ENCODE measurements around the gene APOBEC3A.

DNA sequence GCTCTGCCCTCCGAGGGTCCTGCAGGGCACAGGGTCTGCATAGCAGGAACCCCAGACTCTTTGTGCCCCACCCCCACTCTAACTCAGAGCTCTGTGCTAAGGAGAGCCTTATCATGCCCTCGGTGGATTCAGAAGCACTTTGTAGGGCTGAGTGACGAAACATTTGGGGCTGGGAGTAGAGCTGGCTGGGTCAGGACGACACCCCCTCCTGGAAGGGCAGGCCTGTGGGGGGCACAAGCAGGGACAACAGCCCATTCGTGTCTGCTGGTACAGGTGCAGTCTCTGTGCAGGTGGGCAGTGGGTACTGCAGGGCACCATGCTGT lies 8.9 kb downstream of the APOBEC3A start:
- TF ChIP-seq, protein P1, sequence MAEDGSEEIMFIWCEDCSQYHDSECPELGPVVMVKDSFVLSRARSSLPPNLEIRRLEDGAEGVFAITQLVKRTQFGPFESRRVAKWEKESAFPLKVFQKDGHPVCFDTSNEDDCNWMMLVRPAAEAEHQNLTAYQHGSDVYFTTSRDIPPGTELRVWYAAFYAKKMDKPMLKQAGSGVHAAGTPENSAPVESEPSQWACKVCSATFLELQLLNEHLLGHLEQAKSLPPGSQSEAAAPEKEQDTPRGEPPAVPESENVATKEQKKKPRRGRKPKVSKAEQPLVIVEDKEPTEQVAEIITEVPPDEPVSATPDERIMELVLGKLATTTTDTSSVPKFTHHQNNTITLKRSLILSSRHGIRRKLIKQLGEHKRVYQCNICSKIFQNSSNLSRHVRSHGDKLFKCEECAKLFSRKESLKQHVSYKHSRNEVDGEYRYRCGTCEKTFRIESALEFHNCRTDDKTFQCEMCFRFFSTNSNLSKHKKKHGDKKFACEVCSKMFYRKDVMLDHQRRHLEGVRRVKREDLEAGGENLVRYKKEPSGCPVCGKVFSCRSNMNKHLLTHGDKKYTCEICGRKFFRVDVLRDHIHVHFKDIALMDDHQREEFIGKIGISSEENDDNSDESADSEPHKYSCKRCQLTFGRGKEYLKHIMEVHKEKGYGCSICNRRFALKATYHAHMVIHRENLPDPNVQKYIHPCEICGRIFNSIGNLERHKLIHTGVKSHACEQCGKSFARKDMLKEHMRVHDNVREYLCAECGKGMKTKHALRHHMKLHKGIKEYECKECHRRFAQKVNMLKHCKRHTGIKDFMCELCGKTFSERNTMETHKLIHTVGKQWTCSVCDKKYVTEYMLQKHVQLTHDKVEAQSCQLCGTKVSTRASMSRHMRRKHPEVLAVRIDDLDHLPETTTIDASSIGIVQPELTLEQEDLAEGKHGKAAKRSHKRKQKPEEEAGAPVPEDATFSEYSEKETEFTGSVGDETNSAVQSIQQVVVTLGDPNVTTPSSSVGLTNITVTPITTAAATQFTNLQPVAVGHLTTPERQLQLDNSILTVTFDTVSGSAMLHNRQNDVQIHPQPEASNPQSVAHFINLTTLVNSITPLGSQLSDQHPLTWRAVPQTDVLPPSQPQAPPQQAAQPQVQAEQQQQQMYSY (CRISPR knock-in tag; IDR thresholded peaks at IDR 0.05) = no peak
- TF ChIP-seq, protein P2, sequence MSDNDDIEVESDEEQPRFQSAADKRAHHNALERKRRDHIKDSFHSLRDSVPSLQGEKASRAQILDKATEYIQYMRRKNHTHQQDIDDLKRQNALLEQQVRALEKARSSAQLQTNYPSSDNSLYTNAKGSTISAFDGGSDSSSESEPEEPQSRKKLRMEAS (CRISPR knock-in tag; IDR thresholded peaks at IDR 0.05) = no peak
- TF ChIP-seq, protein P3, sequence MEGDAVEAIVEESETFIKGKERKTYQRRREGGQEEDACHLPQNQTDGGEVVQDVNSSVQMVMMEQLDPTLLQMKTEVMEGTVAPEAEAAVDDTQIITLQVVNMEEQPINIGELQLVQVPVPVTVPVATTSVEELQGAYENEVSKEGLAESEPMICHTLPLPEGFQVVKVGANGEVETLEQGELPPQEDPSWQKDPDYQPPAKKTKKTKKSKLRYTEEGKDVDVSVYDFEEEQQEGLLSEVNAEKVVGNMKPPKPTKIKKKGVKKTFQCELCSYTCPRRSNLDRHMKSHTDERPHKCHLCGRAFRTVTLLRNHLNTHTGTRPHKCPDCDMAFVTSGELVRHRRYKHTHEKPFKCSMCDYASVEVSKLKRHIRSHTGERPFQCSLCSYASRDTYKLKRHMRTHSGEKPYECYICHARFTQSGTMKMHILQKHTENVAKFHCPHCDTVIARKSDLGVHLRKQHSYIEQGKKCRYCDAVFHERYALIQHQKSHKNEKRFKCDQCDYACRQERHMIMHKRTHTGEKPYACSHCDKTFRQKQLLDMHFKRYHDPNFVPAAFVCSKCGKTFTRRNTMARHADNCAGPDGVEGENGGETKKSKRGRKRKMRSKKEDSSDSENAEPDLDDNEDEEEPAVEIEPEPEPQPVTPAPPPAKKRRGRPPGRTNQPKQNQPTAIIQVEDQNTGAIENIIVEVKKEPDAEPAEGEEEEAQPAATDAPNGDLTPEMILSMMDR (IDR thresholded peaks at IDR 0.05) = no peak
- TF ChIP-seq SP1 (CRISPR knock-in tag; conservative IDR thresholded peaks at IDR 0.05) = no peak
- TF ChIP-seq, protein P4, sequence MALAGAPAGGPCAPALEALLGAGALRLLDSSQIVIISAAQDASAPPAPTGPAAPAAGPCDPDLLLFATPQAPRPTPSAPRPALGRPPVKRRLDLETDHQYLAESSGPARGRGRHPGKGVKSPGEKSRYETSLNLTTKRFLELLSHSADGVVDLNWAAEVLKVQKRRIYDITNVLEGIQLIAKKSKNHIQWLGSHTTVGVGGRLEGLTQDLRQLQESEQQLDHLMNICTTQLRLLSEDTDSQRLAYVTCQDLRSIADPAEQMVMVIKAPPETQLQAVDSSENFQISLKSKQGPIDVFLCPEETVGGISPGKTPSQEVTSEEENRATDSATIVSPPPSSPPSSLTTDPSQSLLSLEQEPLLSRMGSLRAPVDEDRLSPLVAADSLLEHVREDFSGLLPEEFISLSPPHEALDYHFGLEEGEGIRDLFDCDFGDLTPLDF (CRISPR knock-in tag; IDR thresholded peaks at IDR 0.05) = no peak
- TF ChIP-seq, protein P5, sequence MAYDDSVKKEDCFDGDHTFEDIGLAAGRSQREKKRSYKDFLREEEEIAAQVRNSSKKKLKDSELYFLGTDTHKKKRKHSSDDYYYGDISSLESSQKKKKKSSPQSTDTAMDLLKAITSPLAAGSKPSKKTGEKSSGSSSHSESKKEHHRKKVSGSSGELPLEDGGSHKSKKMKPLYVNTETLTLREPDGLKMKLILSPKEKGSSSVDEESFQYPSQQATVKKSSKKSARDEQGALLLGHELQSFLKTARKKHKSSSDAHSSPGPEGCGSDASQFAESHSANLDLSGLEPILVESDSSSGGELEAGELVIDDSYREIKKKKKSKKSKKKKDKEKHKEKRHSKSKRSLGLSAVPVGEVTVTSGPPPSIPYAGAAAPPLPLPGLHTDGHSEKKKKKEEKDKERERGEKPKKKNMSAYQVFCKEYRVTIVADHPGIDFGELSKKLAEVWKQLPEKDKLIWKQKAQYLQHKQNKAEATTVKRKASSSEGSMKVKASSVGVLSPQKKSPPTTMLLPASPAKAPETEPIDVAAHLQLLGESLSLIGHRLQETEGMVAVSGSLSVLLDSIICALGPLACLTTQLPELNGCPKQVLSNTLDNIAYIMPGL (CRISPR knock-in tag; IDR thresholded peaks at IDR 0.05) = no peak
- TF ChIP-seq, protein P6, sequence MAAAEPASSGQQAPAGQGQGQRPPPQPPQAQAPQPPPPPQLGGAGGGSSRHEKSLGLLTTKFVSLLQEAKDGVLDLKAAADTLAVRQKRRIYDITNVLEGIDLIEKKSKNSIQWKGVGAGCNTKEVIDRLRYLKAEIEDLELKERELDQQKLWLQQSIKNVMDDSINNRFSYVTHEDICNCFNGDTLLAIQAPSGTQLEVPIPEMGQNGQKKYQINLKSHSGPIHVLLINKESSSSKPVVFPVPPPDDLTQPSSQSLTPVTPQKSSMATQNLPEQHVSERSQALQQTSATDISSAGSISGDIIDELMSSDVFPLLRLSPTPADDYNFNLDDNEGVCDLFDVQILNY (CRISPR knock-in tag; IDR thresholded peaks at IDR 0.05) = no peak
- no peak for TF ChIP-seq ZNF232 (CRISPR knock-in tag; IDR thresholded peaks at IDR 0.05)
- TF ChIP-seq, protein P7, sequence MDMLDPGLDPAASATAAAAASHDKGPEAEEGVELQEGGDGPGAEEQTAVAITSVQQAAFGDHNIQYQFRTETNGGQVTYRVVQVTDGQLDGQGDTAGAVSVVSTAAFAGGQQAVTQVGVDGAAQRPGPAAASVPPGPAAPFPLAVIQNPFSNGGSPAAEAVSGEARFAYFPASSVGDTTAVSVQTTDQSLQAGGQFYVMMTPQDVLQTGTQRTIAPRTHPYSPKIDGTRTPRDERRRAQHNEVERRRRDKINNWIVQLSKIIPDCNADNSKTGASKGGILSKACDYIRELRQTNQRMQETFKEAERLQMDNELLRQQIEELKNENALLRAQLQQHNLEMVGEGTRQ (CRISPR knock-in tag; IDR thresholded peaks at IDR 0.05) = no peak
- no peak for TF ChIP-seq CREB1 (CRISPR knock-in tag; IDR thresholded peaks at IDR 0.05)
- no peak for TF ChIP-seq KAT7 (CRISPR knock-in tag; IDR thresholded peaks at IDR 0.05; ENCODE audit: borderline replicate concordance)
